GM12878 (cell line): ENCODE data around the gene TMEM176A.

Source experiments
- EZH2 ChIP-seq: IDR thresholded peaks from 2 replicates; pipeline ENCODE4 v1.6.1; 2012; ENCODE audit warnings: low read depth, mild to moderate bottlenecking, control low read depth, inconsistent platforms, low read length, borderline replicate concordance; ENCODE audit not compliant: control insufficient read depth
- HCFC1 ChIP-seq: fragments of 150-350 bp; IDR thresholded peaks from 2 replicates; pipeline ENCODE4 v1.6.1; 2014; ENCODE audit warnings: low read length
- JUND ChIP-seq: IDR thresholded peaks from 2 replicates; pipeline ENCODE4 v1.6.1; 2012; ENCODE audit warnings: low read depth, mild to moderate bottlenecking, low read length, improper control_type of control experiment, moderate library complexity
- NFYA ChIP-seq: IDR thresholded peaks from 2 replicates; pipeline ENCODE4 v1.6.1; 2011; ENCODE audit warnings: low read depth, mild to moderate bottlenecking, low read length, improper control_type of control experiment, borderline replicate concordance
- NRF1 ChIP-seq: conservative IDR thresholded peaks from 2 replicates; pipeline ENCODE4 v1.6.1; 2011; ENCODE audit warnings: mild to moderate bottlenecking, low read depth, low read length, improper control_type of control experiment
- POLR2AphosphoS5 ChIP-seq: IDR thresholded peaks from 2 replicates; pipeline ENCODE4 v1.6.1; 2011; ENCODE audit warnings: mild to moderate bottlenecking, low read length, inconsistent platforms
- STAT3 ChIP-seq: IDR thresholded peaks from 2 replicates; pipeline ENCODE4 v1.6.1; 2011; ENCODE audit warnings: low read depth, low read length, improper control_type of control experiment
- TAF1 ChIP-seq: IDR thresholded peaks from 2 replicates; pipeline ENCODE4 v1.6.1; 2011; ENCODE audit warnings: mild to moderate bottlenecking, low read depth, low read length, borderline replicate concordance
- ZNF274 ChIP-seq: IDR thresholded peaks from one replicate; pipeline ENCODE4 v1.8.0; 2011; ENCODE audit not compliant: insufficient read length, insufficient read depth
- ZNF384 ChIP-seq: IDR thresholded peaks from 2 replicates; pipeline ENCODE4 v1.6.1; 2012; ENCODE audit warnings: low read depth, mild to moderate bottlenecking, low read length, improper control_type of control experiment, borderline replicate concordance
- TF ChIP-seq, protein P1 (sequence below), 3 experiments: IDR thresholded peaks in 2 of 3; conservative IDR thresholded peaks in 1 of 3; 2 replicates each; pipeline ENCODE4 v1.5.1; 2011; ENCODE audit warnings: low read depth in 3 of 3, low read length in 3 of 3, mild to moderate bottlenecking in 3 of 3, control low read depth in 2 of 3, moderate library complexity in 2 of 3, inconsistent platforms in 1 of 3, mixed read lengths in 1 of 3; ENCODE audit not compliant: control insufficient read depth in 2 of 3, insufficient read depth in 1 of 3; ENCODE audit errors: extremely low read depth in 1 of 3
- TF ChIP-seq, protein P2 (sequence below): fragments of 450-650 bp; IDR thresholded peaks from 2 replicates; pipeline ENCODE4 v1.6.1; 2014; ENCODE audit warnings: mild to moderate bottlenecking

DNA sequence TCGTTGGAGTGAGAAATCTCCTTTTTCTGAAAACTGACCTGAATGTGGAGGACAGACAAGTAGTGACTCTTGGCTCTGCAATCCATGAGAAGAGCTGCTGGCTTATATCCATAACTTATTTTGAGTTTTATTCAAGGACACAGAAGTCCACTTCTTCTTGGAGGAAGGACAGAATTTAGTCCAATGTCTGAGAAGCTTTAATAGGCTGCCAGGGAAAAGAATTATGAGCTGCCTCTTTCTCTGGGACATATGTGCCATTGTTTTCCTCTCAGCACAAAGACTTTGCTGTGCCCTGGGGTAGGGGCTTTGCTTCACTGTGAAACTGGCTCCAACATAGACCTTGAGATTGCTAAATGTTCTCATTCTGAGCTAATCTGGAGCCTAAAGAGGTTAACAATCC lies 31.3 kb downstream of the TMEM176A start:
- TF ChIP-seq EZH2, result no peak
- TF ChIP-seq ZNF384, result no peak
- TF ChIP-seq, protein P1, sequence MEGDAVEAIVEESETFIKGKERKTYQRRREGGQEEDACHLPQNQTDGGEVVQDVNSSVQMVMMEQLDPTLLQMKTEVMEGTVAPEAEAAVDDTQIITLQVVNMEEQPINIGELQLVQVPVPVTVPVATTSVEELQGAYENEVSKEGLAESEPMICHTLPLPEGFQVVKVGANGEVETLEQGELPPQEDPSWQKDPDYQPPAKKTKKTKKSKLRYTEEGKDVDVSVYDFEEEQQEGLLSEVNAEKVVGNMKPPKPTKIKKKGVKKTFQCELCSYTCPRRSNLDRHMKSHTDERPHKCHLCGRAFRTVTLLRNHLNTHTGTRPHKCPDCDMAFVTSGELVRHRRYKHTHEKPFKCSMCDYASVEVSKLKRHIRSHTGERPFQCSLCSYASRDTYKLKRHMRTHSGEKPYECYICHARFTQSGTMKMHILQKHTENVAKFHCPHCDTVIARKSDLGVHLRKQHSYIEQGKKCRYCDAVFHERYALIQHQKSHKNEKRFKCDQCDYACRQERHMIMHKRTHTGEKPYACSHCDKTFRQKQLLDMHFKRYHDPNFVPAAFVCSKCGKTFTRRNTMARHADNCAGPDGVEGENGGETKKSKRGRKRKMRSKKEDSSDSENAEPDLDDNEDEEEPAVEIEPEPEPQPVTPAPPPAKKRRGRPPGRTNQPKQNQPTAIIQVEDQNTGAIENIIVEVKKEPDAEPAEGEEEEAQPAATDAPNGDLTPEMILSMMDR (IDR thresholded peaks at IDR 0.05 in 2 of 3, conservative IDR thresholded peaks at IDR 0.05 in 1 of 3; ENCODE audit: control insufficient read depth in 2 of 3, extremely low read depth in 1 of 3, insufficient read depth in 1 of 3, low read depth in 3 of 3, low read length in 3 of 3), result no peak
- no peak for TF ChIP-seq NRF1
- TF ChIP-seq STAT3, result no peak
- TF ChIP-seq ZNF274, result no peak
- no peak for TF ChIP-seq POLR2AphosphoS5
- no peak for TF ChIP-seq TAF1
- TF ChIP-seq NFYA, result no peak
- TF ChIP-seq HCFC1, result no peak
- TF ChIP-seq, protein P2, sequence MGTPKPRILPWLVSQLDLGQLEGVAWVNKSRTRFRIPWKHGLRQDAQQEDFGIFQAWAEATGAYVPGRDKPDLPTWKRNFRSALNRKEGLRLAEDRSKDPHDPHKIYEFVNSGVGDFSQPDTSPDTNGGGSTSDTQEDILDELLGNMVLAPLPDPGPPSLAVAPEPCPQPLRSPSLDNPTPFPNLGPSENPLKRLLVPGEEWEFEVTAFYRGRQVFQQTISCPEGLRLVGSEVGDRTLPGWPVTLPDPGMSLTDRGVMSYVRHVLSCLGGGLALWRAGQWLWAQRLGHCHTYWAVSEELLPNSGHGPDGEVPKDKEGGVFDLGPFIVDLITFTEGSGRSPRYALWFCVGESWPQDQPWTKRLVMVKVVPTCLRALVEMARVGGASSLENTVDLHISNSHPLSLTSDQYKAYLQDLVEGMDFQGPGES, result no peak
- no peak for TF ChIP-seq JUND
